Mammary epithelial cell (primary cell): ENCODE data around the gene DCD.

ENCODE experiments used
- EZH2 ChIP-seq: IDR thresholded peaks from 2 replicates; pipeline ENCODE4 v1.6.1; 2012; ENCODE audit warnings: low read length, inconsistent platforms, borderline replicate concordance
- TF ChIP-seq, protein P1 (sequence below), 2 donors: IDR thresholded peaks in 1 of 2; conservative IDR thresholded peaks in 1 of 2; 2 replicates each; pipeline ENCODE4 v1.5.1; 2011 to 2012; ENCODE audit warnings: inconsistent platforms in 2 of 2, low read length in 2 of 2, mild to moderate bottlenecking in 2 of 2, control low read depth in 1 of 2, low read depth in 1 of 2; ENCODE audit not compliant: insufficient read depth in 1 of 2; ENCODE audit errors: extremely low read depth in 1 of 2

DNA sequence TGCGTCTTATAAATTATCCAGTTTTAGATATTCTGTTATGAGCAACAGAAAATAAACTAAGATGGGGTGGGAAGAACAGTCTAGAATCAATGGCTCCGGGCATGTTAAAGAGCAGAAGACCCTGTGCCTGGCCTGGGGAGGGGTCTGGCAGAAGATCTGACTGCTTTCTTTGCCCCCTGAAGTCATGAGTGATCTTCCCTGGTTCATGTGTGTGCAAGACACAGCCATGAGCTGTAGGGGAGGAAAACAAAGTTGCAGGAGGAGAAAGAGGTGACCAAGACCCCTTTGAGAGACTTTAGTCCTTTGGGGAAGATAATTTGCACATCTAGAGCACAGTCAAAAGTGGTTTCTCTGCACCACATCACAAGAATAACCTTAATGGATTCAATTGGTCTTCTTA lies 18.2 kb downstream of the DCD start:
- TF ChIP-seq, protein P1, sequence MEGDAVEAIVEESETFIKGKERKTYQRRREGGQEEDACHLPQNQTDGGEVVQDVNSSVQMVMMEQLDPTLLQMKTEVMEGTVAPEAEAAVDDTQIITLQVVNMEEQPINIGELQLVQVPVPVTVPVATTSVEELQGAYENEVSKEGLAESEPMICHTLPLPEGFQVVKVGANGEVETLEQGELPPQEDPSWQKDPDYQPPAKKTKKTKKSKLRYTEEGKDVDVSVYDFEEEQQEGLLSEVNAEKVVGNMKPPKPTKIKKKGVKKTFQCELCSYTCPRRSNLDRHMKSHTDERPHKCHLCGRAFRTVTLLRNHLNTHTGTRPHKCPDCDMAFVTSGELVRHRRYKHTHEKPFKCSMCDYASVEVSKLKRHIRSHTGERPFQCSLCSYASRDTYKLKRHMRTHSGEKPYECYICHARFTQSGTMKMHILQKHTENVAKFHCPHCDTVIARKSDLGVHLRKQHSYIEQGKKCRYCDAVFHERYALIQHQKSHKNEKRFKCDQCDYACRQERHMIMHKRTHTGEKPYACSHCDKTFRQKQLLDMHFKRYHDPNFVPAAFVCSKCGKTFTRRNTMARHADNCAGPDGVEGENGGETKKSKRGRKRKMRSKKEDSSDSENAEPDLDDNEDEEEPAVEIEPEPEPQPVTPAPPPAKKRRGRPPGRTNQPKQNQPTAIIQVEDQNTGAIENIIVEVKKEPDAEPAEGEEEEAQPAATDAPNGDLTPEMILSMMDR (conservative IDR thresholded peaks at IDR 0.05 in 1 of 2, IDR thresholded peaks at IDR 0.05 in 1 of 2; ENCODE audit: extremely low read depth in 1 of 2, insufficient read depth in 1 of 2, low read depth in 1 of 2, low read length in 2 of 2): no peak
- TF ChIP-seq EZH2: no peak
